H1 (cell line): Measurements from ENCODE around the gene RELT. TPM values are rescaled to one million over a fixed set of nuclear protein-coding genes. Genes with fewer than 3 reads are reported as not detected.

ENCODE experiments used
- CTCF ChIA-PET: fragments of 300-600 bp; sonication (Branson Sonifier 250); formaldehyde crosslinking; loops from one replicate; lab custom pipeline; 2021; ENCODE audit not compliant: partially characterized antibody; lab: Charles Lee
- POLR2A ChIA-PET: fragments of 300-600 bp; sonication (Branson Sonifier 250); formaldehyde crosslinking; loops from one replicate; lab custom pipeline; 2021; ENCODE audit warnings: inconsistent platforms; ENCODE audit not compliant: partially characterized antibody; lab: Charles Lee
- DNase-seq, 2 experiments: peaks; one replicate each; pipeline versions ENCODE4 v3.0.0 to v3.0.0-alpha.2; 2010 to 2022; ENCODE audit warnings: low spot score in 2 of 2, low read depth in 1 of 2, mixed read lengths in 1 of 2
- FAIRE-seq: peaks from 2 replicates; lab custom pipeline; 2011; peaks lifted over from hg19 to GRCh38; lab: Jason Lieb, UNC
- H2AFZ ChIP-seq: 2 replicates; pipeline ENCODE4 v1.8.1; 2012; ENCODE audit warnings: low read length, inconsistent platforms
- H2AK5ac ChIP-seq: 2 replicates; pipeline ENCODE4 v1.6.1; 2013; ENCODE audit warnings: low read depth, low read length
- H2BK120ac ChIP-seq: replicated peaks from 2 replicates; pipeline ENCODE3; 2013; ENCODE audit warnings: low read depth, low read length, inconsistent platforms
- H2BK12ac ChIP-seq: 2 replicates; pipeline ENCODE4 v1.6.1; 2013; ENCODE audit warnings: low read depth, low read length
- H2BK15ac ChIP-seq: 2 replicates; pipeline ENCODE4 v1.6.1; 2013; ENCODE audit warnings: low read length
- H2BK20ac ChIP-seq: 2 replicates; pipeline ENCODE4 v1.6.1; 2013; ENCODE audit warnings: low read length
- H2BK5ac ChIP-seq: 2 replicates; pipeline ENCODE4 v1.6.1; 2013; ENCODE audit warnings: low read depth, low read length
- H3K14ac ChIP-seq: 2 replicates; pipeline ENCODE4 v1.6.1; 2013; ENCODE audit warnings: inconsistent platforms; ENCODE audit not compliant: insufficient read length
- H3K18ac ChIP-seq: 2 replicates; pipeline ENCODE4 v1.6.1; 2013; ENCODE audit warnings: low read length; ENCODE audit errors: extremely low read depth
- H3K23ac ChIP-seq: 2 replicates; pipeline ENCODE4 v1.6.1; 2013; ENCODE audit warnings: inconsistent platforms; ENCODE audit not compliant: insufficient read length
- H3K23me2 ChIP-seq: 2 replicates; pipeline ENCODE4 v1.6.1; 2013; ENCODE audit warnings: low read depth, low read length
- H3K27ac ChIP-seq: 2 replicates; pipeline ENCODE4 v1.6.1; 2011; ENCODE audit warnings: low read depth, low read length, inconsistent platforms
- H3K27me3 ChIP-seq, 4 experiments: replicated peaks in 1 of 4; 1 replicate in 1 of 4; 2 replicates in 3 of 4; pipeline versions ENCODE4 v1.6.1 to v1.8.1; 2011 to 2013; ENCODE audit warnings: low read length in 3 of 4, mild to moderate bottlenecking in 3 of 4, inconsistent platforms in 2 of 4, mixed read lengths in 2 of 4, moderate library complexity in 1 of 4; ENCODE audit not compliant: control insufficient read depth in 3 of 4, insufficient read depth in 3 of 4; ENCODE audit errors: extremely low read depth in 1 of 4
- H3K36me3 ChIP-seq, 4 experiments: 2 replicates each; pipeline versions ENCODE4 v1.6.1 to v1.8.1; 2011 to 2013; ENCODE audit warnings: mild to moderate bottlenecking in 4 of 4, low read length in 3 of 4, moderate library complexity in 2 of 4, control low read depth in 1 of 4, inconsistent platforms in 1 of 4; ENCODE audit not compliant: insufficient read depth in 4 of 4, control insufficient read depth in 2 of 4
- H3K4ac ChIP-seq: replicated peaks from 2 replicates; pipeline ENCODE3; 2013; ENCODE audit warnings: low read length, low read depth, mixed read lengths, inconsistent platforms; ENCODE audit not compliant: insufficient read length
- H3K4me1 ChIP-seq, 4 experiments: replicated peaks in 1 of 4; 1 replicate in 1 of 4; 2 replicates in 3 of 4; pipeline versions ENCODE4 v1.6.1 to v1.8.1; 2011 to 2013; ENCODE audit warnings: low read length in 3 of 4, inconsistent platforms in 2 of 4, mixed read lengths in 1 of 4; ENCODE audit not compliant: insufficient read depth in 4 of 4, control insufficient read depth in 3 of 4
- H3K4me2 ChIP-seq, 2 experiments: 2 replicates each; pipeline versions ENCODE4 v1.6.1 to v1.8.1; 2011 to 2013; ENCODE audit warnings: low read depth in 2 of 2, low read length in 2 of 2, control low read depth in 1 of 2, inconsistent platforms in 1 of 2, mild to moderate bottlenecking in 1 of 2; ENCODE audit not compliant: insufficient read depth in 1 of 2
- H3K4me3 ChIP-seq, 4 experiments: fragments of 200-600, 300-600 bp in 1 of 4; sonication (generic), shearing (Covaris generic), sonication (Bioruptor Twin) in 1 of 4; 2 replicates each; pipeline versions ENCODE4 v1.5.1 to v1.8.1; 2011 to 2016; ENCODE audit warnings: low read length in 4 of 4, low read depth in 3 of 4, control low read depth in 2 of 4, inconsistent platforms in 2 of 4, mild to moderate bottlenecking in 2 of 4, mixed read lengths in 1 of 4, moderate library complexity in 1 of 4; ENCODE audit not compliant: insufficient read depth in 2 of 4; ENCODE audit errors: extremely low read depth in 1 of 4
- H3K56ac ChIP-seq: replicated peaks from 2 replicates; pipeline ENCODE3; 2013; ENCODE audit warnings: low read depth, mild to moderate bottlenecking, mixed read lengths, low read length, inconsistent platforms; ENCODE audit not compliant: insufficient read length
- H3K79me1 ChIP-seq: 2 replicates; pipeline ENCODE4 v1.6.1; 2013; ENCODE audit warnings: low read depth, low read length, control low read depth
- H3K79me2 ChIP-seq, 2 experiments: 2 replicates each; pipeline versions ENCODE4 v1.6.1 to v1.8.1; 2012 to 2013; ENCODE audit warnings: low read length in 2 of 2, mild to moderate bottlenecking in 2 of 2, inconsistent platforms in 1 of 2; ENCODE audit not compliant: insufficient read depth in 2 of 2, control insufficient read depth in 1 of 2
- H3K9ac ChIP-seq, 4 experiments: replicated peaks in 1 of 4; 1 replicate in 1 of 4; 2 replicates in 3 of 4; pipeline versions ENCODE4 v1.6.1 to v1.8.1; 2011 to 2013; ENCODE audit warnings: low read depth in 3 of 4, low read length in 3 of 4, control low read depth in 2 of 4, mild to moderate bottlenecking in 2 of 4, moderate library complexity in 2 of 4, inconsistent platforms in 1 of 4; ENCODE audit errors: extremely low read depth in 1 of 4
- H3K9me3 ChIP-seq, 2 experiments: 2 replicates each; pipeline versions ENCODE4 v1.6.1 to v1.8.1; 2012 to 2013; ENCODE audit warnings: mild to moderate bottlenecking in 2 of 2, moderate library complexity in 2 of 2, control low read depth in 1 of 2, inconsistent platforms in 1 of 2, low read depth in 1 of 2, low read length in 1 of 2, mixed read lengths in 1 of 2; ENCODE audit not compliant: insufficient read depth in 2 of 2
- H4K20me1 ChIP-seq, 2 experiments: replicated peaks in 1 of 2; 2 replicates each; pipeline versions ENCODE3 to v1.8.1; 2011 to 2013; ENCODE audit warnings: inconsistent platforms in 2 of 2, low read length in 2 of 2, mild to moderate bottlenecking in 1 of 2; ENCODE audit not compliant: insufficient read depth in 2 of 2, control insufficient read depth in 1 of 2
- H4K5ac ChIP-seq: 2 replicates; pipeline ENCODE4 v1.6.1; 2013; ENCODE audit warnings: low read length, low read depth, mixed read lengths, inconsistent platforms; ENCODE audit not compliant: insufficient read length
- H4K8ac ChIP-seq: 2 replicates; pipeline ENCODE4 v1.8.0; 2013; ENCODE audit warnings: mild to moderate bottlenecking, moderate library complexity, low read length, inconsistent platforms; ENCODE audit not compliant: insufficient read depth; ENCODE audit errors: extremely low read depth
- H4K91ac ChIP-seq: replicated peaks from 2 replicates; pipeline ENCODE3; 2013; ENCODE audit warnings: low read length, mixed read lengths, inconsistent platforms; ENCODE audit not compliant: insufficient read length
- KDM5A ChIP-seq: fragments of 200-600 bp; IDR thresholded peaks from 2 replicates; pipeline ENCODE4 v1.7.1; 2012; ENCODE audit warnings: mild to moderate bottlenecking, low read length, inconsistent platforms, mixed read lengths
- POLR2AphosphoS5 ChIP-seq: IDR thresholded peaks from 2 replicates; pipeline ENCODE4 v1.6.1; 2011; ENCODE audit warnings: low read depth, low read length
- SIN3A ChIP-seq, 2 experiments: IDR thresholded peaks in 1 of 2; conservative IDR thresholded peaks in 1 of 2; 2 replicates each; pipeline ENCODE4 v1.6.1; 2011 to 2012; ENCODE audit warnings: low read length in 2 of 2, improper control_type of control experiment in 1 of 2, low read depth in 1 of 2, mild to moderate bottlenecking in 1 of 2
- WGBS, 2 experiments: shearing (Covaris generic) in 1 of 2; methylation state at CpG; one replicate each; pipeline versions ENCODE4 v1.1.6 to v1.1.7; 2013 to 2015; ENCODE audit warnings: low lambda C conversion rate in 2 of 2, mixed read lengths in 2 of 2, inconsistent platforms in 1 of 2, low coverage in 1 of 2, missing lambda C conversion rate in 1 of 2; ENCODE audit not compliant: insufficient replicate concordance in 2 of 2, insufficient coverage in 1 of 2, insufficient read length in 1 of 2; ENCODE audit errors: extremely low coverage in 1 of 2, missing lambda C conversion rate in 1 of 2; 5-methylcytosine and 5-hydroxymethylcytosine counted together
- polyA plus RNA-seq, 7 experiments: library from polyadenylated mRNA; depleted of rRNA in 3 of 7; stranded (reverse) in 5 of 7; unstranded in 2 of 7; fragments of >200 nt in 5 of 7; fragments of 200-250 nt in 2 of 7; gene quantifications; 1 replicate in 5 of 7; 2 replicates in 1 of 7; 4 replicates in 1 of 7; pipeline versions ENCODE4 v1.2.1 to v1.2.3, GENCODE V29; 2011 to 2013; ENCODE audit warnings: missing spikeins in 2 of 7, mixed read lengths in 2 of 7
- total RNA-seq: library from RNA; stranded (reverse); fragmentation: NEBNext Ultra II Directional; extraction: Animal tissue kit (Norgen Biotek cat#: 25700); gene quantifications from 2 replicates; pipeline ENCODE4 v1.2.1, GENCODE V29; 2021

The RELT gene
- total and polyA plus RNA-seq, 2 of the 8 experiments (the other 6 are each of a cell fraction or from before 2014, with no cell fraction given), result 3.4 to 5.7 TPM

DNA sequence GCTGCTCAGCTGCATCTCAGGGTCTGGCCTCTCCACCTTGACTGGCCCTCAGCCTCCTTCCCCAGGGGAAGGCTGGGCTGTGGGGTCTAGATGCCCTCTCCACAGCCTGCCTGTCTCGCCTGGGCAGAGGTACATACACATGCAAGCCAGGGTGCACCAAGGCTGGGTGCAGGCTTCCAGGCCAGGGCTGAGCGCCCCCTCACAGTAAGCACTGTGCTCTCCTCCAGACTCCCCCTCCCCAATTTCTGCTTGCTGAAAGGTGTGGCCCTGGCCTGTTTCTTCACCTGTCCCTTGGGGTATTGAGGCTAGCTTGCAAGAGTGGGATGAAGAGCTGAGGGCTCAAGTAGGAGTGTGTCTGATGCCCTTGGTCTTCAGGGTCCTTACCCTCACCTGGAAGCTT is 22.5 kb downstream of the RELT start:
- Histone ChIP-seq H2BK5ac (0 out of 2 replicates have a peak overlapping the region, but pooled peaks have one; percentile 19), H2AFZ (no peak overlapping the region), H3K4me1 (peaks cover 0 to 3% (median 2%) of the 10 kb centered on the region in 4 experiments; a peak in 5 of 7 replicates), H2BK12ac (no peak overlapping the region), H2AK5ac (no peak overlapping the region), H4K91ac (no peak overlapping the region), H3K36me3 (no peaks in the 10 kb centered on the region), H3K9me3 (no peaks in the 10 kb centered on the region), H3K27ac (no peak overlapping the region), H3K79me1 (no peaks in the 10 kb centered on the region), H3K23me2 (no peaks in the 10 kb centered on the region), H3K23ac (no peak overlapping the region), H4K8ac (no peak overlapping the region; the same call in 1 of the 2 replicates), H2BK15ac (no peak overlapping the region), H2BK20ac (no peak overlapping the region), H4K20me1 (peaks cover 4 to 5% of the 10 kb centered on the region in 2 experiments)
- POLR2A ChIA-PET, result interaction anchor here (0.9 to 1.5 kb wide), 4 partner anchors 10 to 27 kb away, joined by 3 to 4 read pairs (median 3); no protein-coding TSS in a partner anchor
- no peak for FAIRE-seq
- CTCF ChIA-PET, result interaction anchor here (1.4 to 59.1 kb wide), 10 partner anchors 10 to 266 kb away, joined by 3 to 1456 read pairs (median 6); no protein-coding TSS in a partner anchor
- TF ChIP-seq KDM5A, result no peak
- no peak for TF ChIP-seq SIN3A (conservative IDR thresholded peaks at IDR 0.05 in 1 of 2, IDR thresholded peaks at IDR 0.05 in 1 of 2; ENCODE audit: low read depth in 1 of 2, low read length in 2 of 2)
- TF ChIP-seq POLR2AphosphoS5, result peak; percentile 18; the same call in 1 of the 2 replicates
- TF ChIP-seq, all 59 proteins: peak for 1
- WGBS, 2 experiments, result 90% methylated on average over 2 of the region's 2 CpGs; no CpG with 5 or more reads in 1 of the 2 experiments
- Histone ChIP-seq H3K56ac (no peak overlapping the region), H4K5ac (no peak overlapping the region), H3K9ac (no peak overlapping the region), H3K27me3 (no peaks in the 10 kb centered on the region), H2BK120ac (no peak overlapping the region), H3K79me2 (no peaks in the 10 kb centered on the region), H3K4ac (no peak overlapping the region), H3K4me2 (no peak overlapping the region), H3K4me3 (no peak overlapping the region), H3K18ac (no peak overlapping the region), H3K14ac (no peak overlapping the region)
- no peak for DNase-seq
